Panc1 (cell line): ENCODE data around the gene WFS1.

Source experiments
- TCF7L2 ChIP-seq: IDR thresholded peaks from 2 replicates; pipeline ENCODE4 v1.6.1; 2011; ENCODE audit warnings: mild to moderate bottlenecking, low read depth, low read length, inconsistent platforms
- TF ChIP-seq, protein P1 (sequence below): fragments of 450-650 bp; IDR thresholded peaks from 2 replicates; pipeline ENCODE4 v1.5.1; 2017; ENCODE audit warnings: mild to moderate bottlenecking

GRCh38 chr4:6325788-6326290 is 56.2 kb downstream of the WFS1 start:
- TF ChIP-seq, protein P1, sequence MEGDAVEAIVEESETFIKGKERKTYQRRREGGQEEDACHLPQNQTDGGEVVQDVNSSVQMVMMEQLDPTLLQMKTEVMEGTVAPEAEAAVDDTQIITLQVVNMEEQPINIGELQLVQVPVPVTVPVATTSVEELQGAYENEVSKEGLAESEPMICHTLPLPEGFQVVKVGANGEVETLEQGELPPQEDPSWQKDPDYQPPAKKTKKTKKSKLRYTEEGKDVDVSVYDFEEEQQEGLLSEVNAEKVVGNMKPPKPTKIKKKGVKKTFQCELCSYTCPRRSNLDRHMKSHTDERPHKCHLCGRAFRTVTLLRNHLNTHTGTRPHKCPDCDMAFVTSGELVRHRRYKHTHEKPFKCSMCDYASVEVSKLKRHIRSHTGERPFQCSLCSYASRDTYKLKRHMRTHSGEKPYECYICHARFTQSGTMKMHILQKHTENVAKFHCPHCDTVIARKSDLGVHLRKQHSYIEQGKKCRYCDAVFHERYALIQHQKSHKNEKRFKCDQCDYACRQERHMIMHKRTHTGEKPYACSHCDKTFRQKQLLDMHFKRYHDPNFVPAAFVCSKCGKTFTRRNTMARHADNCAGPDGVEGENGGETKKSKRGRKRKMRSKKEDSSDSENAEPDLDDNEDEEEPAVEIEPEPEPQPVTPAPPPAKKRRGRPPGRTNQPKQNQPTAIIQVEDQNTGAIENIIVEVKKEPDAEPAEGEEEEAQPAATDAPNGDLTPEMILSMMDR: no peak
- no peak for TF ChIP-seq TCF7L2
